HepG2 (cell line): ENCODE measurements around the gene TOB2. TPM values are rescaled to one million over a fixed set of nuclear protein-coding genes. Genes with fewer than 3 reads are reported as not detected.
A peak's percentile ranks its signal among the peaks of the same experiment; 100 is the strongest.

Experiments used
- CCDC6 ChIP-seq: sonication (generic); formaldehyde crosslinking; IDR thresholded peaks from 2 replicates; pipeline ENCODE4 v1.8.1; 2022; ENCODE audit warnings: mild to moderate bottlenecking, missing genetic modification reagents, moderate library complexity
- EP300 ChIP-seq, 3 experiments: sonication (generic) in 1 of 3; formaldehyde crosslinking in 1 of 3; IDR thresholded peaks; 2 replicates each; pipeline versions ENCODE4 v1.5.1 to v1.6.1; 2011 to 2020; ENCODE audit warnings: low read depth in 2 of 3, low read length in 2 of 3, borderline replicate concordance in 1 of 3, improper control_type of control experiment in 1 of 3, mild to moderate bottlenecking in 1 of 3, missing genetic modification reagents in 1 of 3, moderate library complexity in 1 of 3
- FOXA3 ChIP-seq: IDR thresholded peaks from 2 replicates; pipeline ENCODE4 v1.6.1; 2016; ENCODE audit warnings: missing genetic modification reagents, missing compliant biosample characterization
- FOXK1 ChIP-seq: sonication (generic); formaldehyde crosslinking; IDR thresholded peaks from 2 replicates; pipeline ENCODE4 v1.4.0; 2020; ENCODE audit warnings: low read depth, missing genetic modification reagents, borderline replicate concordance
- MED8 ChIP-seq: sonication (generic); formaldehyde crosslinking; IDR thresholded peaks from 2 replicates; pipeline ENCODE4 v1.8.1; 2023; ENCODE audit warnings: mild to moderate bottlenecking, missing genetic modification reagents; ENCODE audit not compliant: insufficient replicate concordance
- PHF8 ChIP-seq: sonication (generic); formaldehyde crosslinking; IDR thresholded peaks from 2 replicates; pipeline ENCODE4 v1.5.0; 2020; ENCODE audit warnings: missing genetic modification reagents
- PTBP1 ChIP-seq: fragments of 200-400 bp; formaldehyde crosslinking; IDR thresholded peaks from 2 replicates; pipeline ENCODE4 v1.6.1; 2018; ENCODE audit warnings: low read length, low read depth; ENCODE audit not compliant: poor library complexity, severe bottlenecking
- SRY ChIP-seq: sonication (generic); formaldehyde crosslinking; IDR thresholded peaks from 2 replicates; pipeline ENCODE4 v1.8.0; 2022; ENCODE audit warnings: mild to moderate bottlenecking, missing genetic modification reagents
- U2AF1 ChIP-seq: fragments of 200-400 bp; formaldehyde crosslinking; optimal IDR thresholded peaks from 2 replicates; pipeline ENCODE3; 2017; ENCODE audit warnings: mild to moderate bottlenecking, low read depth, low read length
- ZSCAN9 ChIP-seq: IDR thresholded peaks from 2 replicates; pipeline ENCODE4 v1.6.1; 2016; ENCODE audit warnings: borderline replicate concordance
- polyA plus RNA-seq, 8 experiments: library from polyadenylated mRNA; depleted of rRNA in 3 of 8; stranded (reverse) in 7 of 8; unstranded in 1 of 8; fragments of >200 nt; fragmentation: Illumina TruSeq in 4 of 8; extraction: Trizol in 4 of 8; gene quantifications; 2 replicates each; pipeline versions ENCODE4 v1.2.1 to v1.2.3, GENCODE V29; 2011 to 2016; ENCODE audit warnings: low read depth in 4 of 8, missing spikeins in 1 of 8, mixed read lengths in 1 of 8; ENCODE audit not compliant: insufficient read depth in 1 of 8
- total RNA-seq, 5 experiments: library from RNA; depleted of rRNA; stranded (reverse); fragments of >200 nt; fragmentation: Illumina TruSeq; extraction: Trizol; gene quantifications; 2 replicates each; pipeline ENCODE4 v1.2.3, GENCODE V29; 2016; ENCODE audit warnings: low read depth in 1 of 5
- TF ChIP-seq, protein P1 (sequence below): sonication (generic); formaldehyde crosslinking; IDR thresholded peaks from 2 replicates; pipeline ENCODE4 v1.4.0; 2020; ENCODE audit warnings: missing genetic modification reagents, borderline replicate concordance
- TF ChIP-seq, protein P2 (sequence below): sonication (generic); formaldehyde crosslinking; IDR thresholded peaks from 2 replicates; pipeline ENCODE4 v1.5.0; 2020; ENCODE audit warnings: mild to moderate bottlenecking, missing genetic modification reagents, borderline replicate concordance
- TF ChIP-seq, protein P3 (sequence below): sonication (generic); formaldehyde crosslinking; IDR thresholded peaks from 2 replicates; pipeline ENCODE4 v1.9.0; 2022; ENCODE audit warnings: missing genetic modification reagents, mild to moderate bottlenecking, borderline replicate concordance
- TF ChIP-seq, protein P4 (sequence below): sonication (generic); formaldehyde crosslinking; IDR thresholded peaks from 2 replicates; pipeline ENCODE4 v1.4.0; 2020; ENCODE audit warnings: missing genetic modification reagents
- TF ChIP-seq, protein P5 (sequence below): sonication (generic); formaldehyde crosslinking; IDR thresholded peaks from 2 replicates; pipeline ENCODE4 v1.4.0; 2020; ENCODE audit warnings: missing genetic modification reagents, mild to moderate bottlenecking, borderline replicate concordance
- TF ChIP-seq, protein P6 (sequence below), 2 experiments: sonication (generic) in 1 of 2; formaldehyde crosslinking in 1 of 2; IDR thresholded peaks; 2 replicates each; pipeline versions ENCODE4 v1.5.1 to v1.6.1; 2011 to 2020; ENCODE audit warnings: borderline replicate concordance in 1 of 2, low read depth in 1 of 2, low read length in 1 of 2, mild to moderate bottlenecking in 1 of 2, missing genetic modification reagents in 1 of 2, moderate library complexity in 1 of 2

TOB2 gene
- total and polyA plus RNA-seq, 2 of the 13 experiments (the other 11 are each of a cell fraction or from before 2014, with no cell fraction given), result 12.2 to 13.7 TPM

DNA sequence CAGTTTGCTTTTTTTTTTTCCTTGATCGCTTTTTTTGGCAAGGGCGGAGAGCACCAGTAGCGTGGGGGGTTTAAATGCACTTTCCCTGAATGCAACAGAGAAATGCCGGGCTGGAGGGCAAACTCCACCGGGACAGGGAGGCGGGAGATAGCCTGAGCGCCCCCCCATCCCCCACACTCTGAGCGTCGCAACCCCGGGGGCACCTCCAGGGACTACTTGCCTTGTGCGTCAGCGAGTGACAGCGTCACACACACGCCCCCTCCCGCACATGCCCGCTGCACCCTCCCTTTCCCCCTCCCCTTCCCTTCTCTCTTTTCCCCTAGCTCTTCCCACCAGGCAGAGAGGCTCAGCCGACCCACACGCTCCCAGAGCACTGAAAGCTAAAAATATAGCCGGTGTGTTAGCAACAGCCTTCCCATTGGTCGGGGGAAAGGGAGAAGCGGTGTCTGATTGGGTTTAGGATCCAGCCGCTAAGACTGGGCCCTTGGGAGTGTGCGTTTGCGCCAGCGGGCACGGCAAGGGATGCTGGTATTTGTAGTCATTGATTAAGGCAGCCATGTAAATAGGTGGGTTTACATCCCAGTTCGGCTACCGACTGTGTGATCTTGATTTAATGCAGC, 1.7 kb upstream of the TOB2 start (continued):
- TF ChIP-seq, protein P1, sequence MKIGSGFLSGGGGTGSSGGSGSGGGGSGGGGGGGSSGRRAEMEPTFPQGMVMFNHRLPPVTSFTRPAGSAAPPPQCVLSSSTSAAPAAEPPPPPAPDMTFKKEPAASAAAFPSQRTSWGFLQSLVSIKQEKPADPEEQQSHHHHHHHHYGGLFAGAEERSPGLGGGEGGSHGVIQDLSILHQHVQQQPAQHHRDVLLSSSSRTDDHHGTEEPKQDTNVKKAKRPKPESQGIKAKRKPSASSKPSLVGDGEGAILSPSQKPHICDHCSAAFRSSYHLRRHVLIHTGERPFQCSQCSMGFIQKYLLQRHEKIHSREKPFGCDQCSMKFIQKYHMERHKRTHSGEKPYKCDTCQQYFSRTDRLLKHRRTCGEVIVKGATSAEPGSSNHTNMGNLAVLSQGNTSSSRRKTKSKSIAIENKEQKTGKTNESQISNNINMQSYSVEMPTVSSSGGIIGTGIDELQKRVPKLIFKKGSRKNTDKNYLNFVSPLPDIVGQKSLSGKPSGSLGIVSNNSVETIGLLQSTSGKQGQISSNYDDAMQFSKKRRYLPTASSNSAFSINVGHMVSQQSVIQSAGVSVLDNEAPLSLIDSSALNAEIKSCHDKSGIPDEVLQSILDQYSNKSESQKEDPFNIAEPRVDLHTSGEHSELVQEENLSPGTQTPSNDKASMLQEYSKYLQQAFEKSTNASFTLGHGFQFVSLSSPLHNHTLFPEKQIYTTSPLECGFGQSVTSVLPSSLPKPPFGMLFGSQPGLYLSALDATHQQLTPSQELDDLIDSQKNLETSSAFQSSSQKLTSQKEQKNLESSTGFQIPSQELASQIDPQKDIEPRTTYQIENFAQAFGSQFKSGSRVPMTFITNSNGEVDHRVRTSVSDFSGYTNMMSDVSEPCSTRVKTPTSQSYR, result peak; percentile 98
- TF ChIP-seq, protein P2, sequence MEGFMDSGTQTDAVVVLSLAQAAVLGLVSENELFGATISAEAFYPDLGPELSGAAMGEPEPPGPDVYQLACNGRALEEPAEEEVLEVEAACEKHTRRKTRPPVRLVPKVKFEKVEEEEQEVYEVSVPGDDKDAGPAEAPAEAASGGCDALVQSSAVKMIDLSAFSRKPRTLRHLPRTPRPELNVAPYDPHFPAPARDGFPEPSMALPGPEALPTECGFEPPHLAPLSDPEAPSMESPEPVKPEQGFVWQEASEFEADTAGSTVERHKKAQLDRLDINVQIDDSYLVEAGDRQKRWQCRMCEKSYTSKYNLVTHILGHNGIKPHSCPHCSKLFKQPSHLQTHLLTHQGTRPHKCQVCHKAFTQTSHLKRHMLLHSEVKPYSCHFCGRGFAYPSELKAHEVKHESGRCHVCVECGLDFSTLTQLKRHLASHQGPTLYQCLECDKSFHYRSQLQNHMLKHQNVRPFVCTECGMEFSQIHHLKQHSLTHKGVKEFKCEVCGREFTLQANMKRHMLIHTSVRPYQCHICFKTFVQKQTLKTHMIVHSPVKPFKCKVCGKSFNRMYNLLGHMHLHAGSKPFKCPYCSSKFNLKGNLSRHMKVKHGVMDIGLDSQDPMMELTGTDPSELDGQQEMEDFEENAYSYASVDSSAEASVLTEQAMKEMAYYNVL (CRISPR knock-in tag), result 0 out of 2 replicates have a peak, but pooled peaks have one; percentile 33
- TF ChIP-seq U2AF1, result no peak
- peak; percentile 78 for TF ChIP-seq ZSCAN9 (CRISPR knock-in tag)
- TF ChIP-seq, protein P3, sequence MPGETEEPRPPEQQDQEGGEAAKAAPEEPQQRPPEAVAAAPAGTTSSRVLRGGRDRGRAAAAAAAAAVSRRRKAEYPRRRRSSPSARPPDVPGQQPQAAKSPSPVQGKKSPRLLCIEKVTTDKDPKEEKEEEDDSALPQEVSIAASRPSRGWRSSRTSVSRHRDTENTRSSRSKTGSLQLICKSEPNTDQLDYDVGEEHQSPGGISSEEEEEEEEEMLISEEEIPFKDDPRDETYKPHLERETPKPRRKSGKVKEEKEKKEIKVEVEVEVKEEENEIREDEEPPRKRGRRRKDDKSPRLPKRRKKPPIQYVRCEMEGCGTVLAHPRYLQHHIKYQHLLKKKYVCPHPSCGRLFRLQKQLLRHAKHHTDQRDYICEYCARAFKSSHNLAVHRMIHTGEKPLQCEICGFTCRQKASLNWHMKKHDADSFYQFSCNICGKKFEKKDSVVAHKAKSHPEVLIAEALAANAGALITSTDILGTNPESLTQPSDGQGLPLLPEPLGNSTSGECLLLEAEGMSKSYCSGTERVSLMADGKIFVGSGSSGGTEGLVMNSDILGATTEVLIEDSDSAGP (CRISPR knock-in tag), result peak; percentile 77
- TF ChIP-seq, protein P4, sequence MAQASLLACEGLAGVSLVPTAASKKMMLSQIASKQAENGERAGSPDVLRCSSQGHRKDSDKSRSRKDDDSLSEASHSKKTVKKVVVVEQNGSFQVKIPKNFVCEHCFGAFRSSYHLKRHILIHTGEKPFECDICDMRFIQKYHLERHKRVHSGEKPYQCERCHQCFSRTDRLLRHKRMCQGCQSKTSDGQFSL (CRISPR knock-in tag), result peak; percentile 89; the same call in 1 of the 2 replicates
- TF ChIP-seq, protein P5, sequence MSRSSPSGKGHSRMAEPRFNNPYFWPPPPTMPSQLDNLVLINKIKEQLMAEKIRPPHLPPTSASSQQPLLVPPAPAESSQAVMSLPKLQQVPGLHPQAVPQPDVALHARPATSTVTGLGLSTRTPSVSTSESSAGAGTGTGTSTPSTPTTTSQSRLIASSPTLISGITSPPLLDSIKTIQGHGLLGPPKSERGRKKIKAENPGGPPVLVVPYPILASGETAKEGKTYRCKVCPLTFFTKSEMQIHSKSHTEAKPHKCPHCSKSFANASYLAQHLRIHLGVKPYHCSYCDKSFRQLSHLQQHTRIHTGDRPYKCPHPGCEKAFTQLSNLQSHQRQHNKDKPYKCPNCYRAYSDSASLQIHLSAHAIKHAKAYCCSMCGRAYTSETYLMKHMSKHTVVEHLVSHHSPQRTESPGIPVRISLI (CRISPR knock-in tag), result no peak
- TF ChIP-seq EP300 (IDR thresholded peaks at IDR 0.05; ENCODE audit: low read depth in 2 of 2, low read length in 2 of 2), result peak; percentile 89
- 0 out of 2 replicates have a peak, but pooled peaks have one; percentile 51 for TF ChIP-seq EP300 (CRISPR knock-in tag; IDR thresholded peaks at IDR 0.05; ENCODE audit: borderline replicate concordance)
- TF ChIP-seq SRY (CRISPR knock-in tag), result no peak
- TF ChIP-seq MED8 (CRISPR knock-in tag), result peak; percentile 15
- peak; percentile 77 for TF ChIP-seq CCDC6 (CRISPR knock-in tag)
- TF ChIP-seq, protein P6, sequence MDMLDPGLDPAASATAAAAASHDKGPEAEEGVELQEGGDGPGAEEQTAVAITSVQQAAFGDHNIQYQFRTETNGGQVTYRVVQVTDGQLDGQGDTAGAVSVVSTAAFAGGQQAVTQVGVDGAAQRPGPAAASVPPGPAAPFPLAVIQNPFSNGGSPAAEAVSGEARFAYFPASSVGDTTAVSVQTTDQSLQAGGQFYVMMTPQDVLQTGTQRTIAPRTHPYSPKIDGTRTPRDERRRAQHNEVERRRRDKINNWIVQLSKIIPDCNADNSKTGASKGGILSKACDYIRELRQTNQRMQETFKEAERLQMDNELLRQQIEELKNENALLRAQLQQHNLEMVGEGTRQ (IDR thresholded peaks at IDR 0.05; ENCODE audit: low read depth, low read length), result no peak
- TF ChIP-seq, protein P6 (CRISPR knock-in tag; IDR thresholded peaks at IDR 0.05; ENCODE audit: borderline replicate concordance), result no peak
- 0 out of 2 replicates have a peak, but pooled peaks have one; percentile 13 for TF ChIP-seq FOXK1 (CRISPR knock-in tag)
- TF ChIP-seq PTBP1, result no peak
- TF ChIP-seq PHF8 (CRISPR knock-in tag), result 0 out of 2 replicates have a peak, but pooled peaks have one; percentile 3
- TF ChIP-seq FOXA3 (CRISPR knock-in tag), result peak; percentile 15; the same call in 1 of the 2 replicates
